GM19395 (cell line): ENCODE measurements around the gene FOXK1.
"Not testable (repeated sequence)": the region's sequence is repeated elsewhere in the genome, so short reads cannot be mapped to it uniquely, and the experiment has no call there.

Source experiments
- ATAC-seq: cut with Tn5 transposase; IDR thresholded peaks from one replicate; pipeline ENCODE4 v1.9.1; 2021; ENCODE audit warnings: mild to moderate bottlenecking, moderate library complexity; ENCODE audit not compliant: unreplicated experiment

Gene FOXK1

GRCh38 chr7:4681886-4682620, at the start of gene FOXK1:
Gene FOXK1 (plus strand): TSS chr7:4682295. CDS start chr7:4682309, 14 bp downstream.
- ATAC-seq, result peak; percentile 59

DNA sequence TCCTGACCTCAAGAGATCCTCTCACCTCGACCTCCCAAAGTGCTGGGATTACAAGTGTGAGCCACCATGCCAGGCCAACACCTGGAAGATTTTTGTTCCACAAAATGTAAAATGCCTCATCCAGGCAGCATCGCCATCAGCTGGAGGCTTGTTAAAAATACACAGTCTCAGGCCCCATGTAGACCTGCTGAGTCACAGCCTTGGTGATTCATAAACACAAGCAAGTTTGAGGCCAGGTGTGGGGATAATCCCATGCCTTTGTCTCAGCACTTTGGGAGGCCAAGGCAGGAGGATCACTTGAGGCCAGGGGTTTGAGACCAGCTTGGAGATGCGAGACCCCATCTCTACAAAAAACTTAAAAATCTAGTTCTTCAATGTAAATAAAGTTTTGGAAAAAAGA, 49.1 kb upstream of the FOXK1 start:
- ATAC-seq, result no peak

- ATAC-seq, result no peak
Measured at GRCh38 chr7:4634166-4634565, 47.9 kb upstream of the FOXK1 start.

- ATAC-seq, result no peak
Measured at GRCh38 chr7:4638781-4639575, 43.1 kb upstream of the FOXK1 start.

DNA sequence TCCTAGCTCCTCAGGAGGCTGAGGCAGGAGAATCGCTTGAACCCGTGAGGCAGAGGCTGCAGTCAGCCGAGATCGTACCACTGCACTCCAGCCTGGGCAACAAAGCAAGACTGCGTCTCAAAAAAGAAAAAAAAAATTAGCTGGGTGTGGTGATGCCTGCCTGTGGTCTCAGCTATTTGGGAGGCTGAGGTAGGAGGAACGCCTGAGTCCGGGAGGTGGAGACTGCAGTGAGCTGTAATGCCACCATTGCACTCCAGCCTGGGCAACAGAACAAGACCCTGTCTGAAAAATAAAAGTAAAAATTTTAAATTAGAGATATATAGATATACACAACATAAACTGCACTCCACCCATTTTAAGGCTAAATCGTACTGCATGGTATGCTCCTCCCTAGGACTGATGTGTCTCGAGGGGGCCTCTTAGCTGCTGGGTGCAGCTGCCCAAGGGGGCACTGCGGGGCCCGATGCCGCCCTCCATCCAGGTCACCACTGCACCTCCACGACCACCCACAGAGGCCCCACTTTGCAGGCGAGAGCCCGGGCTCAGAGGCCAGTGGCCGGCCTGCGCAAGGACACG, 40.9 kb upstream of the FOXK1 start:
- ATAC-seq, result no peak

GRCh38 chr7:4641667-4642467, 40.2 kb upstream of the FOXK1 start:
- peak; percentile 81 for ATAC-seq

GRCh38 chr7:4642468-4643203, 39.5 kb upstream of the FOXK1 start:
- ATAC-seq, result no peak

- not testable (repeated sequence) for ATAC-seq
Measured at GRCh38 chr7:4643204-4643471, 39.0 kb upstream of the FOXK1 start.

DNA sequence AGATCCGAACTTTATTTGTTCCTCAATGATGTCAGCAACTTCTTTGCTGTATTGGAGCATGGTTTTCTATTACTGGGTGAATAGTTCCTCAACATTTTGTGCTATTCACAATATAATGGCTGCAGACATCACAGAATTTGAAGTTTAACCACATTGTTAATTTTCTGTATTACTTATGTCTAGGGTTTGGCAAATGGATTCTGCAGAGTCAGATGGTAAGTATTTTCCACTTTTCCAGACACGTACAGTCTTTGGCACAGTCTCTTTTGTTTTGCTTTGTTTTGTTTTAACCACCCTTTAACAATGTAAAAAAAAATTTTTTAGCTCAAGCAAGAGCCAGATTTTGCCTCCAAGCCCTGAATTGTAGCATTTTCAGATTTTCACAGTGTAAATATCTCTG, 36.8 kb upstream of the FOXK1 start:
- ATAC-seq, result no peak

DNA sequence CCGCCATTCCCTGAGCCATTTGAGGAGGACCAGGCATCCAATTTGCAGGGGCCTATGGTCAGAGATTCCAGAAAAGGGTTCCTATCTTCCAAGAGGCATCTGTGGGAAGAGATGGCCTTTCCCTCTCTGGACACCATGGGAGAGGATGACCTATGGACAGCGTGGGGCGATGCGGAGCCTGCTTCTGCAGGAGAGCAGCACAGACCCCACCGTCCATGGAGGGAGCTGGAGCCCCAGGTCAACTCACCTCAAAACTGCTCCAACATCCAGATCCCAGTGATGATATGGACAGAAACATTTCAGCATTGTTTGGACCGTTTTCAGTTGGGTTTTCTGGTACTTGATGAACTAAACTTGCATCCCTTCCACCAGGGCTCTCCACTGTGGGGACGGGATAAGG, 34.0 kb upstream of the FOXK1 start:
- ATAC-seq, result no peak

- no peak for ATAC-seq
Measured at GRCh38 chr7:4650433-4651047, 31.6 kb upstream of the FOXK1 start.

DNA sequence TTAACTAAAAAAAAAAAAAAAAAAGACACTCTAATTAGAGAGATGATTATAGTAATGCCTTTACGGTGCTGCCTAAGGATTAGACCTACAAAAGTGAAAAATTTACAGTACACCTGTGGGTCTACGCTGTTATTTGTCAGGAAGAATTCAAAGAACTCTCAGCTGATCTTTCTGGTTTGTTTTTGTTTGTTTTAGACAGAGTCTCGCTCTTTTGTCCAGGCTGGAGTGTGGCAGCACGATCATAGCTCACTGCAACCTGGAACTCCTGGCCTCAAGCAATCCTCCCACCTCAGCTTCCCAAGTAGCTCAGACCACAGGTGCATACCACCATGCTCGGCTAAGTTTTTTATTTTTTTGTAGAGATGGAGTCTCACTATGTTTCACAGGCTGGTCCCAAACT, 28.3 kb upstream of the FOXK1 start:
- no peak for ATAC-seq

DNA sequence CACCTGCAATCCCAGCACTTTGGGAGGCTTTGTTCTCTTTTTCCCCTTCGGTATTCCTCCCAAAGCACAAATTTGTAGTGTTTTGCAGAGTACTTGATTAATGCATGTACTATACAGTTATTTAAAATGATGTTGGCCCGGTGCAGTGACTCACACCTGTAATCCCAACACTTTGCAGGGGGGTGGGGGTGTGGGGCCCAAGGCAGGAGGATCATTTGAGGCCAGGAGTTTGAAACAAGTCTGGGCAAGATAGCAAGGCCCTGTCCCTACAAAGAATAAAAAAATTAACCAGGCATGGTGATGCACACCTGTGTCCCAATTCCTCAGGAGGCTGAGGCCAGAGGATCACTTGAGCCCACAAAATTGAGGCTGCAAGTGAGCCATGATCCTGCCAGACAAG, 26.8 kb upstream of the FOXK1 start:
- no peak for ATAC-seq

DNA sequence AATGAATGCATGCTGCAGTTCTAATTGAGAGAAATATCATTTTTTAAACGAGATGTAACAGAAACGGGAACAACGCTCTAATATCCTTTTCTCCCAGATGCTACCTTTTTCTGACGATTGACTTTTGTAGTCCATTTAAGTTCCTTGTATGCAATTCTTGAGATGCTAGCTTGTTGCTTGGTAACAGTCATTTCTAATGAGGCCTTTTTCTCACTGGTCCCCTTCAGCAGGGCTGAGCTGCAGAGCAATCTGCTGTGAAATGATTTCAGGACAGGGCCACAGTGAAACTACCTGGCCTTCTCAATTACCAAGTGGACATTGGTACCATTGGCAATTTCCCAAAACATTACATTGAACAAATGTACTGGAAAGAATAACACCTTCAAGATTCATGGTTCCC, 26.2 kb upstream of the FOXK1 start:
- ATAC-seq, result no peak

- no peak for ATAC-seq
Measured at GRCh38 chr7:4657640-4658417, 24.3 kb upstream of the FOXK1 start.

DNA sequence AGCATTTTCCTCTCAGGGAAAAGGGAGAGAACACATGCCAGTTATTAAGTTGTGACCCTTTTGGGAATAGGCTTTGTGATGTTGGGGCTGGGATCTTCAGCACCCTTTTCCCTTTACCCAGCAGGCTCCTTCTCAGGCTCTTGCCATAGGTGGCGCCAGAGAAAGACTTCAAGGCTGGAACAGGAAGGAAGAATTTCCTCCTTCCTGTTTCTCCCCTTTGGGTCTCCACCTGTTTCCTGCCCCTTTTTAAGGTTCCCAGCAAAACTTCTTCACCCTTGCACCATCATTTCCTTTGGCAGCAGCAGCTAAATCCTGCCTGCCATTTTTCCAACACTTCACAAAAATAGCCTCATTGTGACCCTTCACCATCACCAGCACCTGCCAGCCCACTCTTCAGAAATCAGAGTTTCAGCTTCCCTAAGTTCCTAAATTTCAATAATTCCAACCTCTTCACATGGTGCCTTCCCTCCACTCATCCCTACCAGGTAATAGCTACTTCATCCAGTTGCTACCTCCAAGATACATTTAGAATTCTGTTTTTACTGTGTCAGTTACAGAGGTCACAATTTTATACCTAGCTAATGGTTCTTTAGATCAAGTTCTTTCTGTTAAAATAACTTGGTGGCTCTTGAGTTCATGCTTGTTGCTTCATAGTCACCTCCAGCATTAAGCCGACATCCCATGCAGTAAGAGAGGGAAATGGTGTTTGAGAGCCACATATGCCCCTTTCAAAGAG, 22.4 kb upstream of the FOXK1 start:
- no peak for ATAC-seq

GRCh38 chr7:4661871-4662270, 20.2 kb upstream of the FOXK1 start:
- no peak for ATAC-seq

GRCh38 chr7:4663239-4664018, 18.7 kb upstream of the FOXK1 start:
- ATAC-seq, result no peak
